Glutamatergic neuron (in vitro differentiated cells): ENCODE results near the gene TNS3. TPM values are rescaled to one million over a fixed set of nuclear protein-coding genes. Genes with fewer than 3 reads are reported as not detected.

Experiments
- DNase-seq: peaks from one replicate; pipeline ENCODE4 v3.0.0; 2022
- H3K27ac Mint-ChIP-seq: one replicate; pipeline ENCODE4 v1.8.0; 2020; ENCODE audit warnings: mild to moderate bottlenecking, mixed read lengths, inconsistent platforms; ENCODE audit not compliant: unreplicated experiment
- H3K27me3 Mint-ChIP-seq: one replicate; pipeline ENCODE4 v1.8.0; 2020; ENCODE audit warnings: mild to moderate bottlenecking, moderate library complexity, mixed read lengths, inconsistent platforms; ENCODE audit not compliant: unreplicated experiment
- H3K36me3 Mint-ChIP-seq: one replicate; pipeline ENCODE4 v1.8.0; 2020; ENCODE audit warnings: mild to moderate bottlenecking, mixed read lengths, inconsistent platforms; ENCODE audit not compliant: unreplicated experiment
- H3K4me1 Mint-ChIP-seq: one replicate; pipeline ENCODE4 v1.8.0; 2020; ENCODE audit warnings: mild to moderate bottlenecking, low read depth, mixed read lengths, inconsistent platforms; ENCODE audit not compliant: unreplicated experiment
- H3K4me3 Mint-ChIP-seq: one replicate; pipeline ENCODE4 v1.8.0; 2020; ENCODE audit warnings: mild to moderate bottlenecking, mixed read lengths, inconsistent platforms; ENCODE audit not compliant: unreplicated experiment
- H3K9me3 Mint-ChIP-seq: one replicate; pipeline ENCODE4 v1.8.0; 2020; ENCODE audit warnings: mild to moderate bottlenecking, moderate library complexity, mixed read lengths, inconsistent platforms; ENCODE audit not compliant: unreplicated experiment
- total RNA-seq: library from RNA; stranded (reverse); fragmentation: NEBNext Ultra II Directional; extraction: Animal tissue kit (Norgen Biotek cat#: 25700); gene quantifications from one replicate; pipeline ENCODE4 v1.2.1, GENCODE V29; 2021; ENCODE audit not compliant: unreplicated experiment
- TF ChIP-seq, protein P1 (sequence below): fragments of 200-600 bp; sonication (generic); IDR thresholded peaks from one replicate; pipeline ENCODE4 v1.5.0; 2021; ENCODE audit not compliant: partially characterized antibody, unreplicated experiment

The TNS3 gene
- total RNA-seq, 1 donor from 2014 or later, result 3.8 TPM

DNA sequence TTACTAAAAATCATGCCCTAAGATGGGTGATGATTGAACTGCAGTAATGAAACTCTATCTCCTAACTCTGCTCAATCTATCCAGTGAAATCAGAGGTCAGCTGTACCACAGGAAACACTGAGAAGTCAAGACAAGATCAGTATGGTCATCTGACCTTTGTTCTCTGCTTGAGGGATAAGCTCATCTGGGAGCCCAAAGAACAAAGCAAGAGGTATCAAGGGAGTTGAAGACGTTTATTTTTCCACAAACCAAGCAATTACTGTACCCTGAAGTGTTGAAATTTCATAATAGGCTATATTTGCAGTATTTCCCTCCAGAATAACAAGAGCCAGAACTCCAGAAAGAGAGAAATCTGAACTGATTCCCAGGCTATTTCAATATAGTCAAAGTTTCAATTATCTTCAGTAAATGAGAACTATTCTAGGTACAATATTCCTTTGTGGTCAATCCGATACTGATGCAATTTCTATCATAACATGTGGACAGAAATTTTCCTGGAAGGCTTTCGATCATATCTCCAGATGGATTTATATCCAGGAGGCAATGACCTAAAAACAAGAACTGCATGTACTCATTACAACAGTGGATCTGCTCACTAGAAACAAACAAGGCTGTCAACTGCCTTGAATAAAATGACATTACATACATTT, 345.3 kb downstream of the TNS3 start:
- no peaks in the 10 kb centered on the region for H3K27me3 Mint-ChIP-seq
- peaks cover 1% of the 10 kb centered on the region for H3K9me3 Mint-ChIP-seq
- no peak for DNase-seq
- no peak overlapping the region for H3K4me3 Mint-ChIP-seq
- no peak overlapping the region for H3K27ac Mint-ChIP-seq
- no peaks in the 10 kb centered on the region for H3K4me1 Mint-ChIP-seq
- TF ChIP-seq, protein P1, sequence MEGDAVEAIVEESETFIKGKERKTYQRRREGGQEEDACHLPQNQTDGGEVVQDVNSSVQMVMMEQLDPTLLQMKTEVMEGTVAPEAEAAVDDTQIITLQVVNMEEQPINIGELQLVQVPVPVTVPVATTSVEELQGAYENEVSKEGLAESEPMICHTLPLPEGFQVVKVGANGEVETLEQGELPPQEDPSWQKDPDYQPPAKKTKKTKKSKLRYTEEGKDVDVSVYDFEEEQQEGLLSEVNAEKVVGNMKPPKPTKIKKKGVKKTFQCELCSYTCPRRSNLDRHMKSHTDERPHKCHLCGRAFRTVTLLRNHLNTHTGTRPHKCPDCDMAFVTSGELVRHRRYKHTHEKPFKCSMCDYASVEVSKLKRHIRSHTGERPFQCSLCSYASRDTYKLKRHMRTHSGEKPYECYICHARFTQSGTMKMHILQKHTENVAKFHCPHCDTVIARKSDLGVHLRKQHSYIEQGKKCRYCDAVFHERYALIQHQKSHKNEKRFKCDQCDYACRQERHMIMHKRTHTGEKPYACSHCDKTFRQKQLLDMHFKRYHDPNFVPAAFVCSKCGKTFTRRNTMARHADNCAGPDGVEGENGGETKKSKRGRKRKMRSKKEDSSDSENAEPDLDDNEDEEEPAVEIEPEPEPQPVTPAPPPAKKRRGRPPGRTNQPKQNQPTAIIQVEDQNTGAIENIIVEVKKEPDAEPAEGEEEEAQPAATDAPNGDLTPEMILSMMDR, result no peak
- no peaks in the 10 kb centered on the region for H3K36me3 Mint-ChIP-seq

DNA sequence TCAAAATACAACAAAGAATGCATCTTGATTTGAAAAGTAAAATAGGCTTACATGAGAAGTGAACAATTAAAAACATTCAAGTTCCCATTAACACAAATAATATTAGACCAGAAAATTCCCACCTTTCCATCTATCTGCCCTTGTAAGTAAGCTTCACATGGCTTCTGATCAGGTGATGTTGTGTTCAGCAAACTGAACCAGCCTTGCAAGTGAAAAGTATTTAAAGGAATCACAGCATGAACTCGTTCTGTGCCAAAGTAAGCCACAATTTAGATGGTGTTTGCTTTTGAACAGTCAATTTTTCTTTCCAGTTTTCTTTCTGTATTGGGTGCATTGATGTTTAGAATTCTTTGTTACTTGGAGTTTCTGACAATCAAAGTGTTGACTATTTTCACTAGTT, 347.9 kb downstream of the TNS3 start:
- Mint-ChIP-seq H3K9me3 (peaks cover 1% of the 10 kb centered on the region), H3K27ac (no peak overlapping the region), H3K27me3 (no peaks in the 10 kb centered on the region)

DNA sequence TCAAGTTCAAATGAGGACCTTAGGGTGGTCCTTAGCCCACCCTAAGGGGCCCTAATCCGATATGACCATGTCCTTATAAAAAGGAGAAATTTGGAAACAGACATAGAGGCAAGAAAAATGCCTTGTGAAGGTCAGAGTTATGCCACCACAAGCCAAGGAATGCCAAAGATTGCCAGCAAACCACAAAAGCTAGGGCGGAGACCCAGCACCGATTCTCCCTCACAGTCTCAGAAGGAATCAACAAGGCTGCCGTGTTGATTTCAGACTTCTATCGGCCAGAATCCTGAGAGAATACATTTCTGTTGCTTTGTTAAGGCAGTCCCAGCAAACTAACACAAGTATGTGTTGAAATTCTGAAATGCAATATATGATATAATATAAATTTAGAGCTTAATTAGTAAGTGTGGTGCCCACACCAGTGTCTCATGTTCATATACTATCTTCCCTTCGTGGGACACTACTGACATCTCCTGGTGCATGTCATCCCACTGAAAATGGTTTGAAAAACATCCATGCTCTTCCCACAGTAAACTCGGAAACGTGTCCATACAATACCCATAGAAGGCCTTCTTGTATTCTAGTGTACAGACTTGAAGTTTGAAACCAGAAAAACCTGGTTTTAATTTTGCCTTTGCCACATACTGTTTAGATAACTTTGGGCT, 349.0 kb downstream of the TNS3 start:
- Mint-ChIP-seq H3K9me3 (peaks cover 1% of the 10 kb centered on the region), H3K4me1 (peaks cover 4% of the 10 kb centered on the region), H3K27ac (no peak overlapping the region), H3K36me3 (no peaks in the 10 kb centered on the region), H3K27me3 (no peaks in the 10 kb centered on the region), H3K4me3 (no peak overlapping the region)
- DNase-seq, result no peak
- TF ChIP-seq, protein P1, result no peak

More for the DNA sequence above, 347.9 kb downstream of the TNS3 start:
- no peak for DNase-seq
- H3K4me1 Mint-ChIP-seq, result peaks cover 3% of the 10 kb centered on the region
- TF ChIP-seq, protein P1, result no peak
- no peak overlapping the region for H3K4me3 Mint-ChIP-seq
- H3K36me3 Mint-ChIP-seq, result no peaks in the 10 kb centered on the region

DNA sequence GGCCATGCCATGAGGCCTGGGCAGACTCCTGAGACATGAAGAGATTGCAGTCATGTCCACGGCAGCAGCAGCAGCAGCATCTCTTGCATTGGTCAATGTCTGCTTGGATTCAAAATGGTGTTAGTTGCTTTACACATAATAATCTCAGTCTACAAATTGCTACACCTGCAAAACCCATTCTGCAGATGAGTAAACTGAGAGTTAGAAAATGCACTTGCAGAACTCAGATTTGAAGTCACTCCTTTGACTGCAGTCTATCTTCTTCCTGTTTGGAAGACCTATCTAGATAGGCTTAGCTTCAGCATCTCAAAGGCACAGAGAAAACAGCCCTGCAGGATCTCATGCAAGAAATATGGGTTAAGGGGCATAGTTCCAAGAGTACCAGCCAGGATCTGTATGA, 350.3 kb downstream of the TNS3 start:
- Mint-ChIP-seq H3K27ac (no peak overlapping the region), H3K9me3 (peaks cover 1% of the 10 kb centered on the region), H3K4me1 (peaks cover 7% of the 10 kb centered on the region), H3K27me3 (no peaks in the 10 kb centered on the region), H3K4me3 (no peak overlapping the region), H3K36me3 (no peaks in the 10 kb centered on the region)
- no peak for DNase-seq
- TF ChIP-seq, protein P1, result no peak

DNA sequence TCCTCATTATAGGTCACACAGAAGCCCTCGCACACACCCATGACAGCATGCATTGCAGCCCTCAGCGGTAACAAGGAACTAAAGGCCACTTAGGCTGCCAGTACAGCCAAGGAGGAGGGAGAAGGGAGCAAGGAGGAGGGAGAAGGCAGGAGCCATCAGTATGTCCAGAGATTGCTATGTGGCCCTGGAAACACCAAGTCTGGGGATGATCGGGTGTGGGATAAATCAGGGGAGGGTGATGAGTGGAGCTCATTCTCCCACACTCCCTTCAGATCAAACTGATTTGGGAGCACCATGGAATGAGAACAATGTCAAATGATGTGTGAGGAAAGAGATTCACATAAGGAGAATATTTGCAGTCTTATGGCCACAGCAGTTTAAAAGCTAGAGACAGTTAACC, 350.9 kb downstream of the TNS3 start:
- Mint-ChIP-seq H3K4me1 (peaks cover 7% of the 10 kb centered on the region), H3K27ac (no peak overlapping the region), H3K9me3 (peaks cover 1% of the 10 kb centered on the region), H3K27me3 (no peaks in the 10 kb centered on the region), H3K36me3 (no peaks in the 10 kb centered on the region), H3K4me3 (no peak overlapping the region)
- TF ChIP-seq, protein P1, result no peak
- DNase-seq, result no peak
